NT2/D1 (cell line): ENCODE results near the gene FRG1.
"Not testable (repeated sequence)": the region's sequence is repeated elsewhere in the genome, so short reads cannot be mapped to it uniquely, and the experiment has no call there.

Experiments used
- DNase-seq: peaks from one replicate; pipeline ENCODE4 v3.0.0-alpha.2; 2011; ENCODE audit warnings: low read depth, low spot score
- H3K27me3 ChIP-seq: 2 replicates; pipeline ENCODE4 v1.6.0; 2011; ENCODE audit warnings: mild to moderate bottlenecking; ENCODE audit not compliant: insufficient read length, insufficient read depth
- H3K36me3 ChIP-seq: 2 replicates; pipeline ENCODE4 v1.6.1; 2011; ENCODE audit warnings: mild to moderate bottlenecking, low read length, mixed read lengths; ENCODE audit not compliant: insufficient read depth, insufficient read length
- H3K4me1 ChIP-seq: 2 replicates; pipeline ENCODE4 v1.5.1; 2011; ENCODE audit not compliant: insufficient read depth, insufficient read length
- H3K4me3 ChIP-seq: 2 replicates; pipeline ENCODE4 v1.5.1; 2011; ENCODE audit warnings: low read depth; ENCODE audit not compliant: insufficient read length
- H3K9ac ChIP-seq: 2 replicates; pipeline ENCODE4 v1.6.0; 2011; ENCODE audit warnings: low read depth; ENCODE audit not compliant: insufficient read length
- H3K9me3 ChIP-seq: 2 replicates; pipeline ENCODE4 v1.5.1; 2011; ENCODE audit warnings: mild to moderate bottlenecking, low read length; ENCODE audit not compliant: insufficient read depth
- SUZ12 ChIP-seq: IDR thresholded peaks from 2 replicates; pipeline ENCODE4 v1.6.1; 2011; ENCODE audit not compliant: insufficient read length, insufficient read depth; ENCODE audit errors: extremely low read depth
- YY1 ChIP-seq: IDR thresholded peaks from 2 replicates; pipeline ENCODE4 v1.6.1; 2011; ENCODE audit not compliant: insufficient read length, insufficient read depth
- ZNF274 ChIP-seq: IDR thresholded peaks from 2 replicates; pipeline ENCODE4 v1.6.1; 2011; ENCODE audit warnings: mild to moderate bottlenecking, low read depth, low read length

FRG1 gene

DNA sequence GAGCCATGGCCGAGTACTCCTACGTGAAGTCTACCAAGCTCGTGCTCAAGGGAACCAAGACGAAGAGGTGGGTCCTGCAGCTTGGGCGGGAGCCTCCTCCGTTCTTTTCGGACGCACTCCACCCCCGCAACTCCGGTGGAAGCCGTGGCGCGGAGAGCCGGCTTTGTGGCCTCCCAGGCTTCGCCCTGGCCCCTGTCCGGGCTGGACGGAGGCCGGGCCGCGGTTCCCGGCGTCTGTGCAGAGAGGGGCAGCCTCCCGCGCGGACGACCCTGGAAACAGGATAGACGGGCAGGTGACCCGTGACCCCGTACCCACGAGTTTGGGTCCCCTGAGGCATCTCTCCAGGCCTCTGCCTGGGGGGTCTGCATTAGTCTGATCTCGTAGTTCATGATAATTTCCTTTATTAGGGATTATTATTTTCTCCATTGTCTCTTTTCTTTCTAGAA, 356 bp downstream of the FRG1 start:
- H3K27me3 ChIP-seq, result no peaks in the 10 kb centered on the region
- peaks cover 4% of the 10 kb centered on the region; the same call in 1 of the 2 replicates for H3K9me3 ChIP-seq
- peak overlapping the region; percentile 67 for H3K9ac ChIP-seq
- H3K36me3 ChIP-seq, result no peaks in the 10 kb centered on the region
- peak overlapping the region; percentile 88 for H3K4me3 ChIP-seq
- no peak for DNase-seq
- H3K4me1 ChIP-seq, result no peaks in the 10 kb centered on the region
- TF ChIP-seq YY1 (no peak), SUZ12 (no peak), ZNF274 (no peak)

- H3K4me1 ChIP-seq, H3K4me3 ChIP-seq, H3K36me3 ChIP-seq, H3K9ac ChIP-seq, H3K9me3 ChIP-seq, DNase-seq, H3K27me3 ChIP-seq: not testable (repeated sequence)
Measured at GRCh38 chr4:189942412-189942811, 1.7 kb downstream of the FRG1 start.

DNA sequence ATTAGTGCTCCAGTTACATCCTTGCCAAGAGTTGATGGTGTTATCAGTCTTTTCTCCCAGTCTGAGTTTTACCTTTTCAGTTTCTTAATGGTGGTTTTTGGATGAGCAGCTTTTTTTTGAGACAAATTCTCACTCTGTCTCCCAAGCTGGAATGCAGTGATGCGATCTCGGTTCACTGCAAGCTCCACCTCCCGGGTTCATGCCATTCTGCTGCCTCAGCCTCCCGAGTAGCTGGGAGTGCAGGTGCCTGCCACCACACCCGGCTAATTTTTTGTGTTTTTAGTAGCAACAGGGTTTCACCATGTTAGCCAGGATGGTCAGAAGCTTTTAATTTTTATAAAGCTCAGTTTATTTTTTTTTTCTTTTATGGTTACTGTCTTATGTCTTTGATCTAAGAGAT, 3.4 kb downstream of the FRG1 start:
- not testable (repeated sequence) for H3K9ac ChIP-seq, H3K27me3 ChIP-seq, H3K4me1 ChIP-seq, H3K36me3 ChIP-seq, H3K9me3 ChIP-seq, H3K4me3 ChIP-seq, DNase-seq

GRCh38 chr4:189946906-189947305, 6.2 kb downstream of the FRG1 start:
- not testable (repeated sequence) for H3K27me3 ChIP-seq, H3K9me3 ChIP-seq

DNA sequence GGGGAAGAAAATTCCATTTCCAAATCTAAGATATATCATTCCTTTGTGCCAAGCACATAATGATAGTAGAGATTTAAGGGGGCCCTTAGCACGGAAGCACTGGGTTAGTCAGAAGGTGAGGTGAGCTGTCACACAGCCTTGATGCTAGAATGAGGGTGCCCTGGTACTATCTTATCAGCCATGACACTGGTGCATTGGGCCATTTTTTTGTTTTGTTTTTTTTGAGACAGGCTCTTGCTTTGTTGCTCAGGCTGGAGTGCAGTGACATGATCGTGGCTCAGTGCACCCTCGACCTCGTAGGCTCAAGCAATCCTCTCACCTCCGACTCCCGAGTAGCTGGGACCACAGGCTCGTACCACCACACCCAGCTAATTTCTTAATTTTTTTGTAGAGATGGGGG, 7.8 kb downstream of the FRG1 start:
- H3K9ac ChIP-seq, H3K27me3 ChIP-seq, H3K36me3 ChIP-seq, DNase-seq, H3K4me3 ChIP-seq, H3K9me3 ChIP-seq, H3K4me1 ChIP-seq: not testable (repeated sequence)

More at GRCh38 chr4:189946906-189947305, 6.2 kb downstream of the FRG1 start:
- not testable (repeated sequence) for H3K36me3 ChIP-seq, H3K4me3 ChIP-seq, H3K9ac ChIP-seq, H3K4me1 ChIP-seq, DNase-seq

- not testable (repeated sequence) for H3K27me3 ChIP-seq, H3K4me1 ChIP-seq, H3K36me3 ChIP-seq, H3K9me3 ChIP-seq, H3K4me3 ChIP-seq, H3K9ac ChIP-seq, DNase-seq
Measured at GRCh38 chr4:189969291-189969690, 28.6 kb downstream of the FRG1 start.

GRCh38 chr4:189973646-189974045, 33.0 kb downstream of the FRG1 start:
- DNase-seq, result no peak
- no peak overlapping the region for H3K4me3 ChIP-seq
- no peaks in the 10 kb centered on the region for H3K9me3 ChIP-seq
- H3K4me1 ChIP-seq, result no peaks in the 10 kb centered on the region
- H3K9ac ChIP-seq, result no peak overlapping the region
- no peaks in the 10 kb centered on the region for H3K27me3 ChIP-seq
- no peaks in the 10 kb centered on the region for H3K36me3 ChIP-seq
- TF ChIP-seq YY1 (no peak), ZNF274 (no peak), SUZ12 (no peak)

DNA sequence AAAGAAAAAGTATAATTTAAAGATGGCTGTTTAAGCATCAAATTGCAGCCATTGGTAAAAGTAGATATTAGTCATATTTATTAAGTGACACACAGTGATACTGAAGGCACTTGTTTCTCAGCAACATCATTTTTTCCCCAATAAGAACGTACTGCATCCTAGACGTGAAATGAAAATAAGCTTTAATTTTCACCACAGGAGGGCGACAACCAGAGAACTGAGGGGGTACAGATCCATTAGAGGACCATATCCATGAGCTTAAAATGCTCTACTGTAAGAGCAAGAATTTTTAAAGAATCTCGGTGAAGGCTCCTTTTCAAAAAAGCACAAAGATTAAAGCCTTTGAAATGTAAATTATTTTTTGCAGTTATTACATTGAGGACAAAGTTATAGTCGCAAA, 33.4 kb downstream of the FRG1 start:
- no peak for DNase-seq
- no peak overlapping the region for H3K4me3 ChIP-seq
- no peak for TF ChIP-seq YY1
- no peak for TF ChIP-seq ZNF274
- TF ChIP-seq SUZ12, result no peak

More for the DNA sequence above, 33.4 kb downstream of the FRG1 start:
- no peaks in the 10 kb centered on the region for H3K27me3 ChIP-seq
- no peaks in the 10 kb centered on the region for H3K9me3 ChIP-seq
- no peak overlapping the region for H3K9ac ChIP-seq
- H3K4me1 ChIP-seq, result no peaks in the 10 kb centered on the region
- H3K36me3 ChIP-seq, result no peaks in the 10 kb centered on the region
